Activated T-cell treated with anti-CD3 and anti-CD28 coated beads for 24 hours (primary cell): Measurements from ENCODE around the gene LCN6.
"Not testable (repeated sequence)": the region's sequence is repeated elsewhere in the genome, so short reads cannot be mapped to it uniquely, and the experiment has no call there.

Experiments used
- DNase-seq: peaks from one replicate; pipeline ENCODE4 v3.0.0-alpha.2; 2020; ENCODE audit warnings: low read depth

The LCN6 gene

GRCh38 chr9:136782452-136782851, 34.1 kb upstream of the LCN6 start:
- no peak for DNase-seq

GRCh38 chr9:136779808-136780207, 31.5 kb upstream of the LCN6 start:
- no peak for DNase-seq

DNA sequence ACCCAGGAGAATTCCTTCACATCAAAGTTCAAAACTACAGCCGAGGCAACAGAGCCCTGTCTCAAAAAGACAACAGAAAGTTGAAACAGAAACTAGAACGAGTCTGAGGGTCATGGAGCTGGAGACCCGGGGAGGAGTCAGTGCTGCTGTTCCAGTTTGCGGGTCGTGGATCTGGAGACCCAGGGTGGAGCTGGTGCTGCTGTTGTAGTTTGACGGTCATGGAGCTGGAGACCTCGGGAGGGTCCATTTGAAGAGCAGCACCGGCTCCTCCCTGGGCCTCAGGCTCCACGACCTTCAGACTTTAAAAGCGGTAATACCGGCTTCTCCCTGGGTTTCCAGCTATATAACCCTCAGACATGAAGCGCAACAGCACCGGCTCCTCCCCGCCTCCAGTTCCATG, 29.0 kb upstream of the LCN6 start:
- no peak for DNase-seq

DNA sequence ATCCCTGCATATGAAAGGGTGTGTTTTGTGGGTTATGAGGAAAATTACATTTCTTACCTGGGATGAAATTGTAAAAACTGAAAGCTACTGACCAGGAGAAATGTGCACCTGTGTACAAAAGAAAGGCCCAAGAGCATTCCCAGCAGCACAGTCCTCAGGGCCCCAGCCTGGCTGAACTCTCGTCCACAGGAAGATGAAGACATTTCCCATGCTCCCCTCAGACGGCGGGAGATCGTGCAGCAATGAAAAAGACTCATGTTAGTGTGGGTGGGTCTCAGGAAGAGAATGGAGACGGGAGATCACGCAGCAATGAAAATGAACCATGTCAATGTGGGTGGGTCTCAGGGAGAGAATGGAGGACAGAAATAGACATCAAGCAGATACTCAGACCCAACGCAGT, 28.6 kb upstream of the LCN6 start:
- no peak for DNase-seq

DNA sequence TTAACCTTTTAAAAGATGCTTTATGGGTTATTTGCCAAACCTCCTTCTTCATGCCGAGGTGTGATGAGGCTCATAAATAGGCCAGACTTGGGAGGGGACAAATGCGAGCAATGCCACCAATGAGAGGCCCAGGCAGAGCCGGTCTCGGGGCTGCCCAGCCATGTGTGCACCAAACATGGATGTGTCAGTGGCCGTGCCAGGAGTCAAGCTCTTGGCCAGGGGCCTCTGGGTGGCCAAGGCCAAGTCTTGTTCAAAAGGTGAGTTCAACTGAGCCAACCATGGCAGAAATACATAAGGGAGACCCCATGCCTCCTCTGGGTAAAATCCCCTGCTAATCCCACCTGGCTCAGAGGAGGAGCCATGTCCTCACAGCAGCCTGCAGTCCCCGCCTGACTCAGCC, 26.9 kb upstream of the LCN6 start:
- no peak for DNase-seq

DNA sequence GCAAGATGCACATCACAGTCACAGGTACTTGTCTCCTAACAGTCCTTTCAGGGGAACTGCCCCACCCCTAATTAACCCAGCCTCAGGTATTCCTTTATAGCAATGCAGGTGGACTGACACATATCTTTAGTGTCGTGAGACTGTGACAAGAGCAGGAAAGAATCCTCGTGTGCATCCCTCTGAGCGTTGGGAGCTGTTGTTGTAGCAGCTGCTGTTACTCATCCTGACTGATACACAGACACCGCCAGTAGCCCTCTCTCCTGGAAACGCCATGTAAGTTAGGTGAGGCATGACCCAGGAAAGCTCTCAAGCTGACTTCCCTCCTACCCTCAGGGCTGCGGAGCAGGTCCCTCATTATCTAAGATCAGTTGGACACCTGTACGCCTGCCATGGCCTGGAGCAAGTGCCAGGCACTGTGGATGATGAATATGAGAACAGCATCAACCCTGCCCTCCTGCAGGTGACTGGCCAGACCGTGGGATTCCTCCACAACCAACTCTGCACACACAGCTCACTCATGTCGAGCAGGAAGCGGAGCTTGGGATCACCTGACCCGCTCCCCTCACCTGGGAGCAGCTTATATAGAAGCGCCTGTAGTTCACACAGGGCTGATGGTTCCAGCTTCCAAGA, 26.2 kb upstream of the LCN6 start:
- DNase-seq: no peak

- DNase-seq: no peak
Measured at GRCh38 chr9:136773386-136774044, 25.2 kb upstream of the LCN6 start.

DNA sequence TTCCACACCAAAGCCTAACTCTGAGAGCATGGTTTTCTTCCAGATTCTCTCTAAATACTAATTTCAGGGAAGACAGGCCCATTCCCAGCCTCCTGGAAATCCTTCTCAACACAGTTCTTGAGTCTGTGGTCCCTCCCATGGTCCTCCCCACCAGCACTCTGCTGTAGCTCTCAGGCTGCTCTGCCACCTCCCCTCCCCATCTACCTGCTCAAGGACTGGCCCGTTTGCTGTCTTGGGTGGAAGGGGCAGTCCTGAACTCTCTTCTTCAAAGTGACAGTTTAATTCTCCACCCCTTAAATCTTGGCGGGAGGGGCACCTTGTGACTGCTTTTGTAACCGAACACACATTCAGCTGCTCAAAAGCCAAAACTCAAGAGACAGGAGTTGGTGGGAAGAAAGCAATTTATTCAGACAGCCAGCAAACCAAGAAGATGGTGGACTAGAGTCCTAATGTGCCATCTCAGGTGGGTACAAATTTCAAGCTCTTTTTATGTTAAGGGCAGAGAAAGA, 23.6 kb upstream of the LCN6 start:
- no peak for DNase-seq

GRCh38 chr9:136769710-136770191, 21.4 kb upstream of the LCN6 start:
- DNase-seq: no peak

DNA sequence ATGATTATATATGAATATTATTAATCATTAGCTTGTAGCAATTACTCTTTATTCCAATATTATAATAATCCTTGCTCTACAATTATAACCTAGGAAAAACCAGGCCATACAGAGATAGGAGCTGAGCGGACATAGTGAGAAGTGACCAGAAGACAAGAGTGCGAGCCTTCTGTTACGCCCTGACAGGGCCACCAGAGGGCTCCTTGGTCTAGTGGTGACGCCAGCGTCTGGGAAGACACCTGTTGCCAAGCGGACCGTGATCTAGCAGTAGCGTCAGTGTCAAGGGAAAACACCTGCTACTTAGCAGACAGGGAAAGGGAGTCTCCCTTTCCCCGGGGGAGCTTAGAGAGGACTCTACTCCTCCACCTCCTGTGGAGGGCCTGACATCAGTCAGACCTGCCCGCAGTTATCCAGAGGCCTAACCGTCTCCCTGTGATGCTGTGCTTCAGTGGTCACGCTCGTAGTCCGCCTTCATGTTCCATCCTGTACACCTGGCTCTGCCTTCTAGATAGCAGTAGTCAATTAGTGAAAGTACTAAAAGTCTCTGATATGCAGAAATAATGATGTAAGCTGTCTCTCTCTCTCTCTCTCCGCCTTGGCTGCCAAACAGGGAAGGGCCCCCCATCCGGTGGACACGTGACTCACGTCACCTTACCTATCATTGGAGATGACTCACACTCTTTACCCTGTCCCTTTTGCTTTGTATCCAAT, 18.2 kb upstream of the LCN6 start:
- not testable (repeated sequence) for DNase-seq

GRCh38 chr9:136765745-136766409, 17.6 kb upstream of the LCN6 start:
- not testable (repeated sequence) for DNase-seq

- DNase-seq: no peak
Measured at GRCh38 chr9:136765041-136765440, 16.7 kb upstream of the LCN6 start.

DNA sequence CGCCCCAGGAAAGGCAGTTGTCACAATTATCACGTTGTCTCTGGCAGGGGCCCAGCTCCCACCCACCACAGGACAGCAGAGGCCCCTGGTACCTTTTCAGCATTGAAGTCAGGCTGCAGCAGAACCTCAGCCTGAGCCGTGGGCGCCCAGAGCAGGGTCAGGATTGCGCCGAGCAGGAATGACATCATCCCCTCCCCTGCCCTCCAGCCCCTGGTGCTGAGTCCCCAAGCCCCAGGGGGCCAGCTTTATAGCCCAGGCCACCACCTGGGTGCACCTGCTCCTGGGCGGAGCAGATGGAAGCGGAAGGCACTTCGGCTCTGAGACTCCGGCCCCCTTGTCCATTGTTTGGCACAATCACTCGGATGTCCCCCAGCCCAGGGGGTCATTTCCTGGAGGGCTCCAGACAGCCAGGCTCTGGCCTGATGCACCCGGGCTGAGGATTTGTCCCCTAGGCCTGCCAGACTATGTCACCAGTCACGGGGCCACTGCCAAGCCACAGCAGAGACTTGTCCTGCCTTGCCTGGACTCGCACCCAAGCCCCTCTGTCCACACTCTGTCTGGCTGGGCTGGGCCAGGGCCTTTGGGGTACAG, 16.1 kb upstream of the LCN6 start, which contains the start of gene LCN15:
Gene LCN15, minus strand, starts transcription at position 218 of the 591 bp plus-strand sequence. Its CDS starts 30 bp downstream, at position 188.
- DNase-seq: no peak

- no peak for DNase-seq
Measured at GRCh38 chr9:136763649-136764035, 15.3 kb upstream of the LCN6 start.

GRCh38 chr9:136762915-136763648, 14.8 kb upstream of the LCN6 start:
- peak; percentile 46 for DNase-seq

- no peak for DNase-seq
Measured at GRCh38 chr9:136762221-136762691, 13.9 kb upstream of the LCN6 start.

- DNase-seq: no peak
Measured at GRCh38 chr9:136761545-136761981, 13.2 kb upstream of the LCN6 start.

DNA sequence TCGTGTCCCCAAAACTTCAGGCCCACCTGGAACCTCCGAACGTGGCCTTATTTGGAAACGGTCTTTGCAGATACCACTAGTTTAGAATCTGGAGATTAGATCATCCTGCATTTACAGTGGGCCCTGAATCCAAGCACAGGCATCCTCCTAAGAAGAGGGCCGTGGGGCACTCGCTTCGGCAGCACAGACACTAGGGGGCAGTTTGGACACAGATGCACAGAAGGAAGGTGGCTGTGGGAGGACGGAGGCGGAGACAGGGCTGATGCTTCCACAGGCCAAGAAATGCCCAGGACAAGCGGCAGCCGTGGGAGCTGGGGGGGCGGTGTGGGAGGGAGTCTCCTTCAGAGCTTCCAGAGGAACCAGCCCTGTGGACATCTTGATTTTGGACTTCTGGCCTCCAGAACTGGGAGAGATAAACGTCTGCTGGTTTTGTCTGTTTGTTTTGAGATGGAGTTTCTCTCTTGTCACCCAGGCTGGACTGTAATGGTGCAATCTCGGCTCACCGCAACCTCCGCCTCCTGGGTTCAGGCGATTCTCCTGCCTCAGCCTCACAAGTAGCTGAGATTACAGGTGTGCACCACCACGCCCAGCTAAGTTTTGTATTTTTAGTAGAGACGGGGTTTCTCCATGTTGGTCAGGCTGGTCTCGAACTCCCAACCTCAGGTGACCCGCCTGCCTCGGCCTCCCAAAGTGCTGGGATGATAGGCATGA, 12.7 kb upstream of the LCN6 start:
- DNase-seq: not testable (repeated sequence)

GRCh38 chr9:136760424-136760823, 12.1 kb upstream of the LCN6 start:
- DNase-seq: no peak
